Stimulated activated CD4-positive, alpha-beta T cell treated with anti-CD3 and anti-CD28 coated beads, Interleukin-4, amount 100 ng/mL, for 4 hours (primary cell): Measurements from ENCODE around the gene IL1R1.
A peak's percentile ranks its signal among the peaks of the same experiment; 100 is the strongest.

Source experiments
- DNase-seq, 2 experiments: peaks; one replicate each; pipeline ENCODE4 v3.0.0-alpha.2; 2020

IL1R1 gene

DNA sequence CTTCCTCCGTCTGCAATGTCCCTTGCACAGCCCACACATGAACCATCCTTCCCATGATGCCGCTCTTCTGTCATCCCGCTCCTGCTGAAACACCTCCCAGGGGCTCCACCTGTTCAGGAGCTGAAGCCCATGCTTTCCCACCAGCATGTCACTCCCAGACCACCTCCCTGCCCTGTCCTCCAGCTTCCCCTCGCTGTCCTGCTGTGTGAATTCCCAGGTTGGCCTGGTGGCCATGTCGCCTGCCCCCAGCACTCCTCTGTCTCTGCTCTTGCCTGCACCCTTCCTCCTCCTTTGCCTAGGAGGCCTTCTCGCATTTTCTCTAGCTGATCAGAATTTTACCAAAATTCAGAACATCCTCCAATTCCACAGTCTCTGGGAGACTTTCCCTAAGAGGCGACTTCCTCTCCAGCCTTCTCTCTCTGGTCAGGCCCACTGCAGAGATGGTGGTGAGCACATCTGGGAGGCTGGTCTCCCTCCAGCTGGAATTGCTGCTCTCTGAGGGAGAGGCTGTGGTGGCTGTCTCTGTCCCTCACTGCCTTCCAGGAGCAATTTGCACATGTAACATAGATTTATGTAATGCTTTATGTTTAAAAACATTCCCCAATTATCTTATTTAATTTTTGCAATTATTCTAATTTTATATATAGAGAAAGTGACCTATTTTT lies 35.4 kb downstream of the IL1R1 start:
- DNase-seq: no peak

DNA sequence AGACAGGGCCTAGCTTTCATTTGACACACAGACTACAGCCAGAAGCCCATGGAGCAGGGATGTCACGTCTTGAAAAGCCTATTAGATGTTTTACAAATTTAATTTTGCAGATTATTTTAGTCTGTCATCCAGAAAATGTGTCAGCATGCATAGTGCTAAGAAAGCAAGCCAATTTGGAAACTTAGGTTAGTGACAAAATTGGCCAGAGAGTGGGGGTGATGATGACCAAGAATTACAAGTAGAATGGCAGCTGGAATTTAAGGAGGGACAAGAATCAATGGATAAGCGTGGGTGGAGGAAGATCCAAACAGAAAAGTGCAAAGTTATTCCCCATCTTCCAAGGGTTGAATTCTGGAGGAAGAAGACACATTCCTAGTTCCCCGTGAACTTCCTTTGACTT lies 36.5 kb downstream of the IL1R1 start:
- DNase-seq: no peak

DNA sequence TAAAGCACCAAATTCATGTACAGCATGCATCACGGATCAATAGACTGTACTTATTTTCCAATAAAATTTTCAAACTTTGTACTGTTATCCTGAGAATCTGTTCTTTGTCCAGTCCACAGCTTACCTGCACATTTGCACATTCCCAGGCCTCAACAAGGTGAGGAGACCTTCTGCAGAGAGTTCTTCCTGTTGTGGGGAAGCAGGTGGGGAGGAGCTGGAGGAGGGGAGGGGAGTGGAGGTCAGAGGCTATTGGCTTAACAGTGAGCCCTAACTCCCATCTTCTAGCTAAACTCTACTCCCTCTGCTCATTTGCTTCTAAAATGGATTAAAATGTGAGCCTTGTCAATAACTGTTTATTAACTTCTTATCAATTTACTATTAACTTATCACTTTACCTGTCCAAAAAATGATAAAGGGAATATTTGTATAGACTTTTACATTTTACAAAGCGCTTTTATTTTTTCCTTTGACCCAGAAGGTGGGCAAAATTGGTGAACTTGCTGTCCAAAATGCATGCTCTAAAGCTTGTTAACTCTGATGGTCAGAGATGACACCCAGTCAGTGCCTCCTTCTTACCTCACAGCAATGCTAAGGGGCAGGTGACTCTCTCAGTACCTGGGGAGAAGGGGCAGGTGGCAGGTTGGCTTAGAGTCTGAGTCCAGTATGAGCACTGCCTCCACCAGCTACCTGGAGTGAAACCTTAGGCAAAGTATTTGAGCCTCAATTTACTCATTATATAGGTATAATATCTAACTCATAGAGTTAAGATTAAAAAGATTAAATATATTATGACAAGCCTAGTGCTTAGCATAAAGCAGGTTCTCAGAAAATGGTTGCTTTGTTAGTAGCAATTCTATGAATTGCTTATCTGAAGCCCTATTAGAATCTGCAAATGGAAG lies 37.5 kb downstream of the IL1R1 start:
- DNase-seq: no peak

DNA sequence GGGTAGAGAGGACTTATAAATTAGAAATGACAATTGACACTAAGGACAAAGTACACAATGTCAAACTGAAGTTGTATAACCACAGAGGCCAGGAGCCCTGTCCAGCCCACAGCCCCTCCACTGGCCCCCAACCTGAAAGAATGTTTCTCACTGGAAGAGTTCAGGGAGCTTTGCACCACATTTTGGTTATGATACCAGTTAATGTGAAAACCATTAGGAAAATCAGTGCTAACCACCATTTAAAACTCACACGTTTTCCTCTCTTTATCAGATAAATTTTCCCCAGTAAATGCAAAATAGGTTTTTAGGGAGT lies 38.1 kb downstream of the IL1R1 start:
- DNase-seq: no peak

DNA sequence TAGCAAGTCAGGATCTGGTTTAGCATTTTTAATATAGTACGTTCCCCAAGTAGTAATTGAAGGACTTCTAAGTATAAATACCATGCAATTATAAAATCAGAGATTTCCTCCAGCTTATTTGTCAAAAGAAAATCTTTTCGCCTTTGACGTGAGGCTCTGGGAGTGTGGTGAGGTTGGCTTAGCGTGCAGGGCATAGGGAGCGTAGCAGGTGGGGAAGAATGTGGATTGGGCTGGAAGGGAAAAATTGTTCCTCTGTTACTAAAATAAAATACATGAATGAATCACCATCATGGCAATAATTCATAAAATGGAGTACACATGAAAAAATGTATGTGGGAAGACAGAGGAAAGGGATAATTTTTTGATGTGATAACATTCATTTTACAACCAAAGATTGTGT lies 38.8 kb downstream of the IL1R1 start:
- no peak for DNase-seq

DNA sequence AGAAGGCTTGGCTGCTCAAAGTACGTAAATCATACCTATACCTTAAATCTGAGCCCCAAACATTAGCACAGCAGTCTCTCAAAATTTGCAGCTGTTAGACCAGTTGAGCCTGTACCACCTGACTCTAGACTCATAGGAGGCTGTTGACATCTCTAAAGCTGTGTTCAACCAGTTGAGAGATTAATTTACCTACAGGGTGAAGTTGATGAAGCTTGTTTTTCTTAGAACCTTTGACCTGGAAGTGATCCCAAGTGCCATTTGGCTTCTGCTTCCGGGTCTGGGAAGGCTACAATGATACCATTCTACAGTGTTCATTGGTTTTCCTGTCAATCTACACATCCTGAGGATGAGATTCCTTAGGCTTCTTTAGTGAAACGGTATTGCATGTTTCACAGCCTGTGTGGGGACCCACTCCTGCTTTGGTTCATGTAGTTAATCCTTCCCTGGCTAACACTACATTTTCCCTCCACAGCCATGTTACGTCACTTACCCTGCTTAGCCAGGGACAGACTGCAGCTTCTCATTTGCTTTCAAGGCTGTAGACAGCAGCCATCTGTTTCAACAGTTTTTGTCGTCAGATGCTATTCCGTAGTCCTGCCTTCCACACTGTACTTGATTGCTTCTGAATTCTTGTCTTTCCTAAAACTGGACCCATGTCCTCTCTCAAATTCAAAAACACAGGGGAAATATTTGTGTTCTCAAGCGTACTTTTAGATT lies 39.5 kb downstream of the IL1R1 start:
- DNase-seq: no peak

DNA sequence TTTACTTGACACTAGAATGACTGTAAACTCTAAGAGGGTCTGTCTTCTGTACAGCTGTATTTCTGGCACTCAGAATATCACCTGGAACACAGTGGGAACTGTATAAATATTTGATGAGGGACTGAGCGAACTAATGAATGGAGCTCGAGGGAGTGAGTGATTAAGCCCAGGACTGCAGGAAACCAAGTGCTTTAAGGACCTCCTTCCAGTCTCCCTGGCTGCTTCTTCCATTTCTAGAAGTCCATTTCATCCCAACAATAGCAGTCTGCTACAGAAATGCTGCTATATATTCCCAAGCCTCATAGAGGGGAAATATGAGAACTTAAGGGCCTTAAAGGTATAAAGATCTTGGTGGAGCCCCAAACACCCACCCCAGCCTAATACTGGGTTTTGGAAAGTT lies 41.5 kb downstream of the IL1R1 start:
- no peak for DNase-seq

DNA sequence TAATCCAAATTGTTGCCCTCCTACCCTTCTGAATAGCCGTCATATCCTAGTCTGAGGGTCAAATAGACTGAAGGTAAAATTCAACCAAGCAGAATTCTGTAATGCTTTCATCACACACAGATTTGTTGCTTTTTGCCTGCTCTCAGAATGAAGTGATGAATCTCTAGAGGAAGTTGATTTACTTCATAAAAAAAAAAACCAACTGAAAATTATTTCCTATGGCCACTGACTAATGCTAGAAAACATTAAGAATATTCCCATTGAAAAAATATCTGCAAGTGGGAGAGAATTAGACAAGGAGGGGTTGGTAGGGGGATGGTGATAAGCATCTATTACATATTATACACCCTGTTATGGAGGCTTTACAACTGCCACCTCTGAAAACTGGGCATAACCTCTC lies 42.0 kb downstream of the IL1R1 start:
- DNase-seq: no peak

DNA sequence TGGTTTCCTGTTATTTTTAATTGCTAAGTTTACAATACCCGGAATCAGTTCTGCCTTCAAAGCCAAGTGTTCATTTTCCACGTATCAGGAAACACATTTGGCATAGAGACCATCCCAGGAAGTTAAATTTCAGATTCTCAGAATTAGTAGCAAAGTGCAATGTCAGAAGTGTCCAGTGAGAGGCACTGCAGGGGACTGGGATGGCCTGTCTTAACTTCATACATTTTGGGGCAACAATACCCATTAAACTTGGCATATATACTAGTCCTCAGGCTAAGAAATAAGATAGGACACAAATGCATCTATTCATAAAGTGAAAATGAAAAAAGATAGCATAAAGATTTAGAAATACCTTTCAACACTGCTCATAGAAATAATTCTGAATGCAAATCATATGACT lies 42.8 kb downstream of the IL1R1 start:
- DNase-seq: no peak

DNA sequence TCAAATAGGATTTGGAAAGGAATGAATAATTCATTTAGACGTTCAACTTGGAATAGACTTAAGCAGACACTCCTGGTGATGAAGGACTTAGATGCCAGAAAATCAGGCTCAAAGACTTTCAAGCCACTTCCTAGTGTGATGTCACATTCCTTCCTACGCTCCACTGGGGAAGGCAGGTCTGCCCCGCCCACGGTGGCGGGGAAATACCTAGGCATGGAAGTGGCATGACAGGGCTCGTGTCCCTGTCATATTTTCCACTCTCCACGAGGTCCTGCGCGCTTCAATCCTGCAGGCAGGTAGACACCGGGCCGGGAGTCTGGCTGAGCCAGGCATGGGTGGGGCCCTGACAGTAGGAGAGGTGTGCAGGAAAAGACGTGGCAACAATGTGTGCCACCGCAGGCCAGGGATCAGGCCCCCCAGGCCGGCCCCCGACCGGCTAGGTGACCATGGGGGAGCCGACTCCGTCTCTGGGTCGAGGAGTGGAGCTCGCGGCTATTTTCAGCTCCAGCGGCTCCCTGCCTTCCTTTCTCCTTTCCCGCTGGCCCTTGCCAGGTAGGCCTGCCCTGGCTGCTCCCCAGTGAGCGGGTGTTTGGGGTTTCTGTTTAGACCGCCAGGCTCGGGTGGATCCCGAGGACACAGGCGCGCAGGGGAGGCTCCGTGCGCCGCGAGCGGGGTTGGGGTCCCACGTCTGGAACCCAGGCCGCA lies 44.4 kb downstream of the IL1R1 start, which contains the start of gene IL1RL2:
IL1RL2 (plus strand) TSS at position 233 of the 705 bp plus-strand sequence. CDS start 845 bp downstream, outside the sequence.
- DNase-seq: peak; percentile 26 to 50

DNA sequence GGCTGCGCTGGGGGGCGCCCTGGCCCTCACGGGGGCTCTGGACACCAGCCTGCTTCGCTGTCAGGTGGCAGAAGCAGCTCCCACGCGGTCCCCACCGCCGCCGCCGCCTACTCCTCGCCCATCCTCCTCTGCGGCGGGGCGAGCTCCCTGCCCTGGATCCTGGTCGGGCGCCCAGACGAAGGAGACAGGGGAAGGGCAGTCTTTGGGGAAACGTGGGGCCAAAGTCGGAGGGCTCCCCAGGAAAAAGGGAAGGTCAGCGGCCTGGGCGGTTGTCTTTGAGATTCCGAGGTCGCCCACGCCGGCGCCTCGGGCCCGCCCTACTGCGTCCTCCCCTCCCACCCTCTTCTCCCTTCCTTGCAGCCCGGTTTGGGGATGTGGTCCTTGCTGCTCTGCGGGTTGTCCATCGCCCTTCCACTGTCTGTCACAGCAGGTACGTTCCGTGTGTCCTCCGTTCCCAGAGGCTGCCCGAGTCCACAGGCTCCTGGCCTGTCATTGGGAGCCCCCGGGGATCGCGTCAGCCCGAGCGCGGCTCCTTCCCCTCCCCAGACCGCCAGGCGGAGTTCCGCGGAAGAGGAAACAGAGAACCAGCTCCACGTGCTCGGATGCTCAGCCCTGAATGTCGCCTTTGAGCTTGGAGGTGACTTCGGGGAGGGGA lies 45.1 kb downstream of the IL1R1 start:
- DNase-seq: peak; percentile 59 to 68

DNA sequence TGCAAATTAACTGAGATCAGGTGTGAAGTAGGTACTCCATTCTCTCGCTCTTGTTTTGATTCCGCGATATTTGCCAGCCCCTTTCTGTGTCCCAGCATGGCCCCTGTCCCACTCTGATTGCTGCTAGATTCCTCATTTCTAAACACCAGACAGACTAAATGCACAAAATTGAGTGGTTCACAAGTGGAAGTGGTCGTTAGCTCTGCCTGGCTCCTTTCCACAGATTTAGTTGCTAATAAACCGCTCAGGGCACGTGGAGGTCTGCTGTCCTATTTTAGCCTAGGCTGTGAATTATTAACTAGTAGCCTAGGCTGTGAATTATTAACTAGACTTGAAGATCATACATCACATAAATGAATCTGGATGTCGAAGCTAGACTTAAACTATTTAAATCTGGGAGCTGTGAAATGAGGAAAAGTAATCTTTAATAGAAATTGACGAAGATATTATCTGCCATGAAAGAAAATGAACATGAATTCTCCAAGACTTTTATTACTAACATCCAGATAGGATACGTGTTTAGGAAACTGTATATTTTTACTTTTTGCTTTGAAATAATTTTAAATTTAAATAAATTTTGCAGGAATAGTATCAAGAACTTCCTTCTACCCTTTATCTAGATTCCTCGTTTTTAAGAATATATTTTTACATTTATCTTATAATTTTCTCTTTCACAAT lies 48.0 kb downstream of the IL1R1 start:
- DNase-seq: no peak

DNA sequence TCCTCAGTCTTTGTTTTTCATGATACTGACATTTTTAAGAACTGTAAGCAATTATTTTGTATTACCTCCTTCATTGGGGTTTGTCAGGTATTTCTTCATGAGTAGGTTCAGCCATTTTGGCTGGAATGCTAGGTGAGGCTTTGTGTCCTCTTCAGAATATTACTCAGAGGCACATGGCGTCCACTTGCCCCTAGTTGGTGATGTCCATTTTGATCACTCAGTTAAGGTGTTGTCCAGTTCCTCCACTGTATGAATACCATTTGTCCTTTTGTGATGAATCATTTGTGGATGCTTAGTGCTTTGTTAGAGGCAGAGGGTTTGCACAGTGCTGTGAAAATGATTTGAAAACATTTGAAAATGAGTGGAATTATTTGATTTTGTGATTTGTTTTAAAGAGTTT lies 49.0 kb downstream of the IL1R1 start:
- no peak for DNase-seq

DNA sequence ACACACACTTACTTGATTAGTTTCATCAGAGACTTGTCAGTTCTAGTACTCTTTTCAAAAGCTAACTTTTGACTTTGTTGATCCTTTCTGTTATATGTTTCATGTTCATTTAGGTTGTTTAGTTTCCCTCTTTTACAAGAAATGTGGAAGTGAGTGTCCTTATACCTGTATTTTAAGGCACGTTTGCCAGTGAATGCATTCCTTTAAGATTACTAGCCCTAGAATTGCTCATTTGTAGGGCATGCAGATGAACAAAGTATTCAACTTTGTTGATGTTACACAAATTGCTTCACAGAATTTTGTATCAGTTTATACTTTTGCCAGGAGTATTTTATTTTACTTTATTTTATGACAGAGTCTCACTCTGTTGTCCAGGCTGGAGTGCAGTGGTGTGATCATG lies 50.5 kb downstream of the IL1R1 start:
- DNase-seq: no peak

DNA sequence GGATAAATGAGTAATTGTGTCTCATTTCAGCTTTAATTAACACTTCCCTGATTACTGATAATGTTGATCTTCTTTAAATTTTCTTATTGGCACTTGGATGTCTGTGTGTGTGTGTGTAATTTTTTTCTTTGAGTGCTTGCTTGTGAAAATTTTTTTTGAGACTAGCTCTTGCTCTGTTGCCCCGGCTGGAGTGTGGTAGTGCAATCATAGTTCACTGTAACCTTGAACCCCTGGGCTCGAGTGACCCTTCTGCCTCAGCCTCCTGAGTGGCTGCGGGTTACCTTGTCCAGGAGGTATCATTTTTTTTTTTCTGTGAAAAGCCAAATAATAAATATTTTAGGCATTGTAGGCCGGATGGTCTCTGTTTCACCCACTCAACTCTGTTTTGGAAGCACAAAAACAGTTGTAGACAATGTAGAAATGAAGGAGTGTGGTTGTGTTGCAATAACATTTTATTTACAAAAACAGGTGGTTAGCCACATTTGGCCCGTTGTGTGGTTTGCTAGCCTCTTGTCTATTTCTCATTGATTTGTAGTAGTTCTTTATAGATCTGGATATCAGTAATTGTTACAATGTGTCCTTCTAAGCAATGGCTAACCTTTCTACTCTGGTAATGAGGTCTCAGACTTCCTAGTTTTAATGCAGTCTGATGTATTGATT lies 52.2 kb downstream of the IL1R1 start:
- no peak for DNase-seq

DNA sequence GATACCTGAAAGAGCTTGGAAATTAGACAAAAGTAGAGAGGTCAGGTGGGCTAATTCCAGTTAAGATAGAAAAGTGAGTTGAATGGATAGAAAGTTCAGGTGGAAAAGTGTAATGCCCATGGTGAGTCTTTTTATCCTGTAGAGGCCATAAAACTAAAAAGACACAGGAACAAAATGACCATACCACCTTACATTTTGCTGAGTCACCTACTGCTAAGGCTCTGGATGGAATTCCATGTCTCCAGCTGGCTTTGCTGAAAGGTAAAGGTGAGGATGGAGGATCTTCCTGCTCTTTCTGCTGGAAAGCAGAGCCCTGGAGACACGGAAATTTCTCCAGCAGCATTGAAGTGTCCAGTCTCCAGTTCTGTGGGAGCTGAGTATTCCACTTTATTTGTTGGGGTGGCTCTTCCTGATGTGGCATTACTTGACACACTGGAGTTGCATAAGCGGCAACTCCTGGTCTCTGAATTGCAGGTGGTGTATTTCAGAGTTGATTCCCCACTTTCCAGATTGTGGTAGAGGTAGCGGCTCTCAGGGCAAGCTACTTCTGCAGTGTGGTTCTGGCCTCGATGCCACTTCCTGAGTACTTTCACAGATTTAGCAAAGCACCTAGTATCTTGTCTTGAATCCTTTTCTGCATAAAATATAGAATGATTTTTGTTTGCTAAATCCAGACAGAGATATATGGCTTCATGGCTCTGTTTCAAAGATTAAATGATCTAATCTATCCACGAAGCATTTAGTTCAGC lies 55.0 kb downstream of the IL1R1 start:
- DNase-seq: no peak

DNA sequence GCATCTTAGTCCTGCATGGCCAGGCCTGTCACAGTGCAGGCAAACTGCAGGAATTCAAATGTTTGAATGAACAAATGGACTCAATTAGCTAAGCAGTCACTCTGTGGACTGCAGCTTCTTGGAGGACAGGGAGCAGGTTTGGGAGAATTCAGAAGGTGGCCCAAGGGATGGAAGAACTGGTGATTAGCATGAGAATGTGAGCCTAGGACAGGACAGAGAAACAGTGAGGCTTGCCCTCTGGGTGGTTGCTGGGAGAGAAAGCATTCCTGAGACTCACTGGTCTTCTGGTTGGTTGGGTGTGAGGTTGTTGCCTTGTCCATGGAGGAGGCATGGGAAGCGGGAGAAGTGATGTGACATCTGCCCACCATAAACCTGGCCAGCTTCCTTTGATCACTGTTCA lies 58.0 kb downstream of the IL1R1 start:
- DNase-seq: no peak

DNA sequence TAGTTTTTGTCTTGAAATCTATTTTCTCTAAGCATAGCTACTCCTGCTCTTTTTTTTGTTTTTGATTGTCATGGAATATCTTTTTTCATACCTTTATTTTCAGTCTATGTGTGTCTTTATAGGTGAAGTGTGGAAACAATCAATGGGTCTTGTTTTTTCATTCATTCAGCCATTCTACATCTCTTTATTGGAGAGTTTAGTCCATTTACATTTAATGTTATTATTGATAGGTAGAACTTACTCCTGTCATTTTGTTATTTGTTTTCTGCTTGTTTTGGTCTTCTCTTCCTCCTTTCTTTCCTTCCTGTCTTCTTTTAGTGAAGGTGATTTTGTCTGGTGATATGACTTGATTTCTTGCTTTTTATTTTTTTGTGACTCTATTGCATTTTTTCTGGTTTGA lies 62.1 kb downstream of the IL1R1 start:
- DNase-seq: no peak

DNA sequence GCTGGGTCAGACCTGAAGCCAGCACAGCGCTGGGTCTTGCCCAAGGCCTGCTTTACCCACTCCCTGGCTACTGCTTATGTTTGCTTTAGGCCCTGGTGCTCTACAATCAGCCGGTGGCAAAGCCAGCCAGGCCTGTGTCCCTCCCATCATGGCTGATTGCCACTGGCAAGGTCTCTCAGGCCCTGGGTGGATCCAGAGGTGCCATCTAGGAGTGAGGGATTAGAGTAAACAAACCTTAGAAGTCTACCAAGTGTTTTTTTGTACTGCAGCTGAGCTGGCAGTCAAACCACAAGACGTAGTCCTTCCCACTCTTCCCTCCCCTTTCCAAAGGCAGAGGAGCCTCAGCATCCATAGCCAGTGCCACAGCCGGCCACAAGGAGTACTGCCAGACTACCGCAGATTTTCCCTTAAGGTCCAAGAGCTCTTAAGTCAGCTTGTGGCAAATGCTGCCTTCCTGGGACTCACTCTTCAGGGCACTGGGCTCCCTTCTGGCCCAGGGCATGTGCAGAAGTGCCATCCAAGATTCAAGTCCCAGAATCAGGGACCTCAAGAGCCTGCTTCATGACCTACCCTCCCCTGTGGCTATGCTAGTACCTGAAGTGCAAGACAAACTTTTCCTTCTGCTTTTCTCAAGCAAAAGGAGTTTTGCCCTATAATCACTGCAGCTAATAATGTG lies 64.3 kb downstream of the IL1R1 start:
- no peak for DNase-seq

DNA sequence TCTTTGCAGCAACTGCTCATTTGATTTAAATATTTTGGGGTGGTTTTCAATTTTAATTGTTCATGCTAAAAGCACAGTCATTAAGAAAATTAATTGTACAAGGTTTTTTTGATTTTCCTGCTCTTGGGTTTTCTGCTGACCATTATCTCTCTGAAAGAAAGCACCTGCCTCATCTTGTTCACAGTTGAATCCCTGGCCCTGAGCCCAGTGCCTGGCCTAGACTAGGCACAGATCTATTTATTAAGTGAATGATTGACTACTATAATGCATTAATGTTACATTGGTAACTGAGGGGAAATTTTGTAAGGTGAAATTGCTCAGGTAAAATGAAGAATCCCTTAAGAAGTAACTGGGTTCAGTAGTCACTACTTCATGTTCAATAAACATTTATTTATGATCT lies 66.2 kb downstream of the IL1R1 start:
- DNase-seq: no peak
